Measurements from ENCODE around the gene NXPH2.

Gene NXPH2

GRCh38 chr2:138779781-138780445 lies at the start of gene NXPH2:
Gene NXPH2 (minus strand): TSS chr2:138780390. CDS start chr2:138780241, 149 bp downstream.
- no peak within 1 kb of the TSS for H3K27ac ChIP-seq
- no peaks in the 10 kb centered on the region for H3K36me3 ChIP-seq (replicated peaks)
- no peak for TF ChIP-seq CTCF (IDR thresholded peaks at IDR 0.05; ENCODE audit: low read depth, low read length, missing control alignments)
- peak within 1 kb of the TSS; percentile 6 for H3K4me3 ChIP-seq (ENCODE audit: low read depth, low read length)
- no peak for DNase-seq
- peaks cover 39% of the 10 kb centered on the region for H3K27me3 ChIP-seq (replicated peaks)
- in situ Hi-C loops (cut with HindIII; ENCODE audit: low pct_ligation_motif_present, low sequenced_read_pairs): no loop called here

DNA sequence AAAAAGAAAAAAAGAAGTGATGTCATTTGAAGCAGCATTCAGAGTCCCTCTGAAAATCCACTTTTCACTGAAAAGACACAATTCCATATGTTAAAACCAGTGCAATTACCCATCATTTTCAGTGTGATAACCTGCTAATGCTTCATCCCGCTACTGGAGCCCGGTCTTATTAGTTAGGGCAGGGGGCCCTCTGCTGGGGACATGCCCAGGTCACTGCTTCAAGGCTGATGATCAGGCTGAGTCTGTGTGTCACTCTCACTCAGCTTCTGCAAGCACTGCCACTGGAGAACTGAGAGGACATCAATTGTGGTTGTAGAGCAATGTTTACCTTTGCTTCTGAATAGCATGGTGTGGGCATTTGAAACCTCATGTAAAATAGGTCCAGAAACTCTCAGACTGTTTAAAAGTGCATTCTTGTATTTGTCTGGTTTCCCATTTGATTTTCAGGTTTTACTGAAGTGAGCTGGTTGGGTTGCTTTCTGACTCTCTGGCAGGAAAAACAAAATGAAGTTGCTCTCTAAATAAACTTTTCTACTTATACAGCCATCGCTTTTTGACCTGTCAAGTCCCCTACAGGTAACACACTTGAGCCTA lies 49.2 kb upstream of the NXPH2 start:
- no peak overlapping the region for H3K27ac ChIP-seq
- peak; percentile 63 for TF ChIP-seq CTCF (IDR thresholded peaks at IDR 0.05; ENCODE audit: low read depth, low read length, missing control alignments)
- in situ Hi-C loops (cut with HindIII; ENCODE audit: low pct_ligation_motif_present, low sequenced_read_pairs): no loop called here
- H3K36me3 ChIP-seq (replicated peaks): no peaks in the 10 kb centered on the region
- H3K4me3 ChIP-seq (ENCODE audit: low read depth, low read length): no peak overlapping the region
- peak; percentile 17 for DNase-seq
- no peaks in the 10 kb centered on the region for H3K27me3 ChIP-seq (replicated peaks)

DNA sequence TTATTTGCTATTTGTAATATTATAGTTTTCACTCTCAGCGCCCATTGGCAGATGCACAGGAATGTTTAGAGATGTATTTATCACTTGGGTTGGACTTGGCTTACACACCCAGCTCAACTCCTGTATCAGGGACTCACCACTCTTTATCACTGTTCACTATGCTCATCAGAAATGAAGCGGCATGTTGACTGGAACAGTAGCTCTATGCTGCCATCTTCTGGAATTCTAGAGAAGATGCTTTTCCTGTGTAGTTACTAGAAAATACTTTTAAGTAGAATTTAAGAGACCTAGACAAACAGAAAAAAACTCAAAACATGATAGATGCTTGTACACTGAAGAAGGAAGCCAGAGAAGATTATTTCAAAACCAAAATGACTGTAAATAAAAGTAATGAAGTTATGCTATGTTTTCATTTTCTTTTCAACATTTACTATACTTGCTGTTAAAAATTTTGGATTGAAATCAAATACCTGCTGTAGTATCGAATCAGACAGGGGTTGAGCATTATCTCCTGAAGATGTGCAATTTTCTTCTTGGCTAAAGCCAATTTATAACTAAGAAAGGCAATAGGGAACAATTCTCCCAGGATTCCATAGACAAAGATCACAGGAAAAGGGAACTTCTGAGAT lies 47.4 kb upstream of the NXPH2 start:
- Histone ChIP-seq H3K27me3 (replicated peaks) (no peaks in the 10 kb centered on the region), H3K27ac (no peak overlapping the region), H3K36me3 (replicated peaks) (no peaks in the 10 kb centered on the region), H3K4me3 (ENCODE audit: low read depth, low read length) (no peak overlapping the region)
- peak; percentile 21 for DNase-seq
- peak; percentile 73 for TF ChIP-seq CTCF (IDR thresholded peaks at IDR 0.05; ENCODE audit: low read depth, low read length, missing control alignments)
- in situ Hi-C loops (cut with HindIII; ENCODE audit: low pct_ligation_motif_present, low sequenced_read_pairs): no loop called here

- Histone ChIP-seq H3K36me3 (replicated peaks) (no peaks in the 10 kb centered on the region), H3K27me3 (replicated peaks) (no peaks in the 10 kb centered on the region), H3K4me3 (ENCODE audit: low read depth, low read length) (no peak overlapping the region), H3K27ac (no peak overlapping the region)
- in situ Hi-C loops (cut with HindIII; ENCODE audit: low pct_ligation_motif_present, low sequenced_read_pairs): no loop called here
- no peak for TF ChIP-seq CTCF (IDR thresholded peaks at IDR 0.05; ENCODE audit: low read depth, low read length, missing control alignments)
- no peak for DNase-seq
Measured at GRCh38 chr2:138823666-138824065, 43.5 kb upstream of the NXPH2 start.

GRCh38 chr2:138819964-138820363 lies 39.8 kb upstream of the NXPH2 start:
- in situ Hi-C loops (cut with HindIII; ENCODE audit: low pct_ligation_motif_present, low sequenced_read_pairs): no loop called here
- no peak for TF ChIP-seq CTCF (IDR thresholded peaks at IDR 0.05; ENCODE audit: low read depth, low read length, missing control alignments)
- Histone ChIP-seq H3K36me3 (replicated peaks) (no peaks in the 10 kb centered on the region), H3K4me3 (ENCODE audit: low read depth, low read length) (no peak overlapping the region), H3K27me3 (replicated peaks) (no peaks in the 10 kb centered on the region), H3K27ac (no peak overlapping the region)
- no peak for DNase-seq

Data from brain microvascular endothelial cell (primary cell).